GM12878 (cell line): ENCODE measurements around the gene MAGT1.
"Not testable (repeated sequence)": the region's sequence is repeated elsewhere in the genome, so short reads cannot be mapped to it uniquely, and the experiment has no call there.

Experiments
- CEBPB ChIP-seq, 2 experiments: fragments of 150-350 bp in 1 of 2; IDR thresholded peaks; 2 replicates each; pipeline ENCODE4 v1.6.1; 2012 to 2014; ENCODE audit warnings: low read depth in 2 of 2, low read length in 2 of 2, borderline replicate concordance in 1 of 2, inconsistent platforms in 1 of 2
- CTCF ChIP-seq, 3 experiments: IDR thresholded peaks in 2 of 3; conservative IDR thresholded peaks in 1 of 3; 2 replicates each; pipeline ENCODE4 v1.5.1; 2011; ENCODE audit warnings: low read depth in 3 of 3, low read length in 3 of 3, mild to moderate bottlenecking in 3 of 3, control low read depth in 2 of 3, moderate library complexity in 2 of 3, inconsistent platforms in 1 of 3, mixed read lengths in 1 of 3; ENCODE audit not compliant: control insufficient read depth in 2 of 3, insufficient read depth in 1 of 3; ENCODE audit errors: extremely low read depth in 1 of 3
- EP300 ChIP-seq, 2 experiments: fragments of 150-350 bp in 1 of 2; IDR thresholded peaks; 2 replicates each; pipeline ENCODE4 v1.6.1; 2011 to 2012; ENCODE audit warnings: low read depth in 2 of 2, low read length in 2 of 2, borderline replicate concordance in 1 of 2, improper control_type of control experiment in 1 of 2, inconsistent platforms in 1 of 2; ENCODE audit not compliant: control insufficient read depth in 1 of 2
- EZH2 ChIP-seq: IDR thresholded peaks from 2 replicates; pipeline ENCODE4 v1.6.1; 2012; ENCODE audit warnings: low read depth, mild to moderate bottlenecking, control low read depth, inconsistent platforms, low read length, borderline replicate concordance; ENCODE audit not compliant: control insufficient read depth
- FOXM1 ChIP-seq: IDR thresholded peaks from 2 replicates; pipeline ENCODE4 v1.6.1; 2012; ENCODE audit warnings: low read depth, mild to moderate bottlenecking, inconsistent platforms, low read length, moderate library complexity
- GABPA ChIP-seq: IDR thresholded peaks from 2 replicates; pipeline ENCODE4 v1.6.1; 2014; ENCODE audit warnings: antibody characterized with exemption, low read depth, mild to moderate bottlenecking, inconsistent platforms
- MAX ChIP-seq: IDR thresholded peaks from 2 replicates; pipeline ENCODE4 v1.6.1; 2012; ENCODE audit warnings: low read depth, low read length, improper control_type of control experiment
- MYC ChIP-seq: IDR thresholded peaks from 2 replicates; pipeline ENCODE4 v1.6.1; 2011; ENCODE audit warnings: mild to moderate bottlenecking, low read length, moderate library complexity, inconsistent platforms; ENCODE audit not compliant: insufficient read depth, insufficient replicate concordance, insufficient read length, severe bottlenecking
- PML ChIP-seq: IDR thresholded peaks from 2 replicates; pipeline ENCODE4 v1.6.1; 2012; ENCODE audit warnings: low read length, inconsistent platforms
- TAF1 ChIP-seq: IDR thresholded peaks from 2 replicates; pipeline ENCODE4 v1.6.1; 2011; ENCODE audit warnings: mild to moderate bottlenecking, low read depth, low read length, borderline replicate concordance
- TCF7 ChIP-seq: IDR thresholded peaks from 2 replicates; pipeline ENCODE4 v1.6.1; 2014; ENCODE audit warnings: antibody characterized with exemption, borderline replicate concordance
- TF ChIP-seq, protein P1 (sequence below): fragments of 450-650 bp; IDR thresholded peaks from 2 replicates; pipeline ENCODE4 v1.6.1; 2017; ENCODE audit warnings: mild to moderate bottlenecking

DNA sequence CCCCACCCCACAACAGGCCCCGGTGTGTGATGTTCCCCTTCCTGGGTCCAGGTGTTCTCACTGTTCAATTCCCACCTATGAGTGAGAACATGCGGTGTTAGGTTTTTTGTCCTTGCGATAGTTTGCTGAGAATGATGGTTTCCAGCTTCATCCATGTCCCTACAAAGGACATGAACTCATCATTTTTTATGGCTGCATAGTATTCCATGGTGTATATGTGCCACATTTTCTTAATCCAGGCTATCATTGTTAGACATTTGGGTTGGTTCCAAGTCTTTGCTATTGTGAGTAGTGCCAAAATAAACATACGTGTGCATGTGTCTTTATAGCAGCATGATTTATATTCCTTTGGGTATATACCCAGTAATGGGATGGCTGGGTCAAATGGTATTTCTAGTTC lies 13.8 kb downstream of the MAGT1 start:
- TF ChIP-seq GABPA; EP300 (IDR thresholded peaks at IDR 0.05; ENCODE audit: borderline replicate concordance in 1 of 2, control insufficient read depth in 1 of 2, low read depth in 2 of 2, low read length in 2 of 2); MAX; CEBPB (IDR thresholded peaks at IDR 0.05; ENCODE audit: borderline replicate concordance in 1 of 2, low read depth in 2 of 2, low read length in 2 of 2); CTCF (IDR thresholded peaks at IDR 0.05 in 2 of 3, conservative IDR thresholded peaks at IDR 0.05 in 1 of 3; ENCODE audit: control insufficient read depth in 2 of 3, extremely low read depth in 1 of 3, insufficient read depth in 1 of 3, low read depth in 3 of 3, low read length in 3 of 3); MYC; PML; FOXM1; EZH2; TAF1; TCF7: not testable (repeated sequence)
- TF ChIP-seq, protein P1, sequence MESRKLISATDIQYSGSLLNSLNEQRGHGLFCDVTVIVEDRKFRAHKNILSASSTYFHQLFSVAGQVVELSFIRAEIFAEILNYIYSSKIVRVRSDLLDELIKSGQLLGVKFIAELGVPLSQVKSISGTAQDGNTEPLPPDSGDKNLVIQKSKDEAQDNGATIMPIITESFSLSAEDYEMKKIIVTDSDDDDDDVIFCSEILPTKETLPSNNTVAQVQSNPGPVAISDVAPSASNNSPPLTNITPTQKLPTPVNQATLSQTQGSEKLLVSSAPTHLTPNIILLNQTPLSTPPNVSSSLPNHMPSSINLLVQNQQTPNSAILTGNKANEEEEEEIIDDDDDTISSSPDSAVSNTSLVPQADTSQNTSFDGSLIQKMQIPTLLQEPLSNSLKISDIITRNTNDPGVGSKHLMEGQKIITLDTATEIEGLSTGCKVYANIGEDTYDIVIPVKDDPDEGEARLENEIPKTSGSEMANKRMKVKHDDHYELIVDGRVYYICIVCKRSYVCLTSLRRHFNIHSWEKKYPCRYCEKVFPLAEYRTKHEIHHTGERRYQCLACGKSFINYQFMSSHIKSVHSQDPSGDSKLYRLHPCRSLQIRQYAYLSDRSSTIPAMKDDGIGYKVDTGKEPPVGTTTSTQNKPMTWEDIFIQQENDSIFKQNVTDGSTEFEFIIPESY, result not testable (repeated sequence)
